HUES6 (cell line): ENCODE measurements around the gene SKIDA1.

ENCODE experiments used
- H3K27ac ChIP-seq: 2 replicates; pipeline ENCODE4 v1.7.0; 2013; ENCODE audit warnings: low read depth, mild to moderate bottlenecking, low read length, inconsistent platforms
- H3K27me3 ChIP-seq: 2 replicates; pipeline ENCODE4 v1.6.1; 2013; ENCODE audit warnings: low read length; ENCODE audit not compliant: control insufficient read depth, insufficient read depth
- H3K36me3 ChIP-seq: 2 replicates; pipeline ENCODE4 v1.6.1; 2013; ENCODE audit warnings: low read length; ENCODE audit not compliant: control insufficient read depth, insufficient read depth
- H3K4me1 ChIP-seq: 2 replicates; pipeline ENCODE4 v1.6.1; 2013; ENCODE audit warnings: low read length; ENCODE audit not compliant: control insufficient read depth, insufficient read depth
- H3K4me3 ChIP-seq: 2 replicates; pipeline ENCODE4 v1.5.1; 2013; ENCODE audit warnings: low read depth, low read length
- H3K9ac ChIP-seq: one replicate; pipeline ENCODE4 v1.6.1; 2013; ENCODE audit warnings: mild to moderate bottlenecking, low read length
- H3K9me3 ChIP-seq: 2 replicates; pipeline ENCODE4 v1.6.1; 2013; ENCODE audit warnings: low read depth, low read length; ENCODE audit not compliant: control insufficient read depth, insufficient read depth

Gene SKIDA1

GRCh38 chr10:21497177-21497807 lies 28.2 kb downstream of the SKIDA1 start:
- Histone ChIP-seq H3K36me3 (no peaks in the 10 kb centered on the region), H3K4me3 (peak overlapping the region; percentile 87), H3K27me3 (peaks cover 47% of the 10 kb centered on the region), H3K27ac (peak overlapping the region; percentile 94), H3K9me3 (no peaks in the 10 kb centered on the region), H3K4me1 (peaks cover 48% of the 10 kb centered on the region), H3K9ac (peak overlapping the region; percentile 98)

GRCh38 chr10:21496343-21497176 lies 28.9 kb downstream of the SKIDA1 start:
- Histone ChIP-seq H3K9ac (peak overlapping the region; percentile 98), H3K27ac (peak overlapping the region; percentile 94), H3K27me3 (peaks cover 40% of the 10 kb centered on the region)

DNA sequence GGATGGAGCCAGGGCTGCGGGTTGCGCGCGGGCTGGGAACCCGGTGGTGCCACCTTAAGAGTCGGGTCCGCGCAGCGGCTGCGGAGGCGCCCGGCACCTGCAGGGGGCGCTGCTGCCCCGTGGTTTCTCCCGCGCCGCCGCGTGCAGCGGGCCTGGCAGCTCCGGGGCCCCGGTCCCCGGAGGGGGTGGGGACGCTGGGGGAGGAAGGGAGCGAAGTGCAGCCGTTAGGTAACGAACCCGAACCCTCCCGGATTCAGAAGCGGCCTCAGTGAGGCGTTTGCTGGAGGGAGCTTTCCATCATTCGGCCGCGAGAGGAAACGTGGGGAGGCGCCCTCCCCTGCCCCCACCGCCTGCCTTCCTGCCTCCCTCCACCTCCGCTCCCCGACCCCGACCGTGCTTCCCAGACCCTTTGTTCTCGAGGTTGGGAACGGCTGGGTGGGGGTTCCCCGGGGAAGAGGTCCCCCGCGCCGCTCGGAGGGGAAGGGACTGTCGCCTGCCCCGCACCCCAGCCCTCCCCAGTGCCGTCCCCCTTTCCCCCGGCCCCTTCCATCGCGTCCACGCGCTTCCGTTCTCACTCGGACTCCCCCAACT lies 29.6 kb downstream of the SKIDA1 start:
- H3K4me1 ChIP-seq = peaks cover 34% of the 10 kb centered on the region
- H3K9me3 ChIP-seq = no peaks in the 10 kb centered on the region
- H3K27ac ChIP-seq = peak overlapping the region; percentile 94
- no peaks in the 10 kb centered on the region for H3K36me3 ChIP-seq
- H3K9ac ChIP-seq = peak overlapping the region; percentile 98
- peaks cover 33% of the 10 kb centered on the region for H3K27me3 ChIP-seq
- peak overlapping the region; percentile 87 for H3K4me3 ChIP-seq

More at GRCh38 chr10:21496343-21497176, 28.9 kb downstream of the SKIDA1 start:
- Histone ChIP-seq H3K36me3 (no peaks in the 10 kb centered on the region), H3K9me3 (no peaks in the 10 kb centered on the region), H3K4me1 (peaks cover 41% of the 10 kb centered on the region), H3K4me3 (peak overlapping the region; percentile 87)

DNA sequence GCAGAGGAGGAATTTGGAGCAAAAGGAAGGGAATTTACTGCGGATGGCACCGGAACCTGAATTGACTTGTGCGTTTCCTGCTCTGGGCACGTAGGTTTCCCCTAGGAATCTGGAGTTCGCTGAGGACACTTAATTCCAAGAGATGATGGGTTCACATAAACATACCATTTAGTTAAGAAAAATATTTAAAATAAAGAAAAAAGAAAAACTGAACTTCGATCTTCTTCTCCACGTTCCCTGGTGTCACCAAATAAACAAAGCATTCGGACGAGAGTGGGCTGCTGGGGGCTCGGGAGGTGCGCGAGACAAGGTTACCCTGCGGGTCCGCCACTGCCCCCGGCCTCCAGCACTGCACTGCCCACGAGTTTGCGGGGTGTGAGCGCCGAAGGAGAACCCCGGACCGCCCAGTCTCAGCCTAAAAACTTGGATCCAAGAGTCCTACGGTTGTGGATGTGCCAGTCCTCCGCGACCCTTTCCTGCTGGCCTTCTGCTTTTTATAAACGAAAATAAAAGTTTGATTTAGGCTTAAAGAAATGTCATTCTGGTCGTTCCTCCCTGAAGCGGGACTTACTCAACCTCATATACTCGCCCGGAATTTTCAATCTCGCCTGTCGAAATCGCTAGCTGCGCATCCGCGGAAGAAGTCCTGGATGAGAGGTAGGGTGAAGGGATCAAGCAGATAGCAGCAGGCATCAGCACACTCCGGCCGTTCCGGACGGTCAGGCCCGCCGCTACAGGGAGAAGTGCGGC lies 30.3 kb downstream of the SKIDA1 start:
- peaks cover 26% of the 10 kb centered on the region for H3K27me3 ChIP-seq

GRCh38 chr10:21494191-21495001 lies 31.1 kb downstream of the SKIDA1 start:
- Histone ChIP-seq H3K27me3 (peaks cover 18% of the 10 kb centered on the region), H3K27ac (peak overlapping the region; percentile 34; the same call in 1 of the 2 replicates), H3K9ac (peak overlapping the region; percentile 98)

More for the DNA sequence above, 30.3 kb downstream of the SKIDA1 start:
- peak overlapping the region; percentile 94; the same call in 1 of the 2 replicates for H3K27ac ChIP-seq
- H3K9me3 ChIP-seq = no peaks in the 10 kb centered on the region
- H3K36me3 ChIP-seq = no peaks in the 10 kb centered on the region
- peak overlapping the region; percentile 87 for H3K4me3 ChIP-seq
- H3K9ac ChIP-seq = peak overlapping the region; percentile 98
- peaks cover 31% of the 10 kb centered on the region for H3K4me1 ChIP-seq

DNA sequence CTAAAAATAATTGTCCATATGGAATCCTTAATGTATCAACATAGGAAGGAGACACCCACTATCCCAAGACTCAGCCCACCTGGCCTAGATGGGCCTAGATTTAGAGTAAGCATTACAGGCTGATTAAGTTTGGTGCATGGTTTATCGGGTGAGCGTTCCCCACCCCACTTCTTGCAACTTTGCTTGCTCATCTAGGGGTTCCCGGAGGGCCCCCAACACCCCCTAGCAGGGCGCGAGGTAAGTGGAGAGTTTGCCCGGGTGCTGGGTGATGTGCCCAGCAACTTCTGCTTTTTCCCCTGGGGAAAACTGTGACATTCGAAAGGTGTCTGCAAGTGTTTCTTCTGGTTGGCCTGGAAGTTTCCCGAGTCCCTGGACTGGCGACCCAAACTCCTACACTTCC lies 31.7 kb downstream of the SKIDA1 start:
- Histone ChIP-seq H3K27ac (no peak overlapping the region), H3K9ac (peak overlapping the region; percentile 98), H3K36me3 (no peaks in the 10 kb centered on the region), H3K9me3 (no peaks in the 10 kb centered on the region), H3K4me3 (peak overlapping the region; percentile 87), H3K4me1 (peaks cover 21% of the 10 kb centered on the region), H3K27me3 (peaks cover 12% of the 10 kb centered on the region)

More at GRCh38 chr10:21494191-21495001, 31.1 kb downstream of the SKIDA1 start:
- no peaks in the 10 kb centered on the region for H3K9me3 ChIP-seq
- peak overlapping the region; percentile 87 for H3K4me3 ChIP-seq
- no peaks in the 10 kb centered on the region for H3K36me3 ChIP-seq
- peaks cover 27% of the 10 kb centered on the region for H3K4me1 ChIP-seq

DNA sequence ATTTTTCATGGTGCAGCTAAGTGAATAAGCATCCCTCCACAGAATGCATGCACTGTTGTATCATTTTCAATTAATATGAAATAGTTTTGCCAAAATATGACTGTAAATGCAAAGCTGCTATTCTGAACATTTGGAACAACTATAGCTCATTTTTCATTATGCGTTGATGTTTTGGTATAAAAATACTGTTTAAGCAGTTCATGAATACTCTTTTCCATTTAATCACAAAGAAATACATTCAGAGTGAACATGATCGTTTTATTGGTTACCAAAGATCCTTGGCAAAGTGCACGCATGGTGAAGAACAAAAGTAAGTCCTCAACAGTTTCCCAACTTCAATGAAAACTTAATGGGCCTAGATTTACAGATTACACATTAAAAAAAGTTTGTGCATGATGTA lies 33.1 kb downstream of the SKIDA1 start:
- Histone ChIP-seq H3K4me1 (peaks cover 10% of the 10 kb centered on the region), H3K36me3 (no peaks in the 10 kb centered on the region; the same call in 1 of the 2 replicates), H3K27ac (no peak overlapping the region), H3K9ac (no peak overlapping the region), H3K4me3 (no peak overlapping the region), H3K27me3 (no peaks in the 10 kb centered on the region), H3K9me3 (no peaks in the 10 kb centered on the region)

DNA sequence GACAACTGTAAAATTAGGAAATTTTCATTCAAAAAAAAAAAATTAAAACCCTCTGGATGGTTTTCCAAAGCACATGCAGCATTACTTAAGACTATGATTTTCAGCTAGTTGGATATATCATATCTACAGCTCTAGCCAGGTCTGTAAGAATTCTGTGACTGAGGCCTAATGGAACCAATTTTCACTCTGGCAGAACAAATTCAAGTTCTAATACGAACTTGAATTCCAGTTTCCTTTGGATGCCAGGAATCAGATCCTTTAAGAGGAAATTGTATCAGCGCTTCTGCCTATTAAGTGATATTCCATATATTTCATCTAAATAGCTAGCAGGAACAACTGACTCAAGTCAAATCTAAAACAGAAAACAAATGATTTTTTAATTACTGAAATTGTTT lies 34.8 kb downstream of the SKIDA1 start:
- Histone ChIP-seq H3K4me3 (no peak overlapping the region), H3K27me3 (no peaks in the 10 kb centered on the region), H3K4me1 (peaks cover 10% of the 10 kb centered on the region), H3K36me3 (no peaks in the 10 kb centered on the region; the same call in 1 of the 2 replicates), H3K9ac (no peak overlapping the region), H3K9me3 (no peaks in the 10 kb centered on the region), H3K27ac (no peak overlapping the region)

DNA sequence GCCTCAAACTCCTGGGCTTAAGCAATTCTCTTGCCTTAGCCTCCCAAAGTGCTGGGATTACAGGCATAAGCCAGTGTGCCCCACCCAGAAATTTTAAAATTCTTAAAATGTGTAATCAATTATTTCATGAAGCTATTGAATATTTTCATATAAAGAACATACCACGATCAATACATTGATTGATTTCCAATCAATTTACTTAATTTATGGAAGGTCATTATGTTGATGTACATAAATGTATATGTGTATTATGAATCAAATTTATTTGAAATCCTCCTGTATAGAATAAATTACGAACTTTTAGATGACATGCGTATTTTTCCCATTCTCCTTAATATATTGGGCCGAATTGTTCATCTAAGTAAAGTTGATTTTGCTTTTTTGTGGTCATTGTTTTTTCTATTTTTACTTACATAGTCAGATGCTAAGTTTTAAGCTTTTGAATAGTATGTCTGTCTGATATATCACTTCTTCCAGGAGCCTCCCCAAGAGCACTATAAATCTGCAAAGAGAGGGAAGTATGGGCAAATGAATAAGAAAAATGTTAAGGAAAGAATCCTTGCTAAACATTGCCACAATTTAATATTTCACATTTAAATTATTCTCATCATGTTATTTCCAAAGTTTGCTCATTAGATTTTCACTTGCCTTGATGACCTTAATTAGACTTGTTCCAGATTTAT lies 35.3 kb downstream of the SKIDA1 start:
- H3K9me3 ChIP-seq = no peaks in the 10 kb centered on the region
- H3K4me3 ChIP-seq = no peak overlapping the region
- H3K27ac ChIP-seq = no peak overlapping the region

More for the DNA sequence above, 35.3 kb downstream of the SKIDA1 start:
- Histone ChIP-seq H3K9ac (no peak overlapping the region), H3K36me3 (no peaks in the 10 kb centered on the region; the same call in 1 of the 2 replicates), H3K27me3 (no peaks in the 10 kb centered on the region), H3K4me1 (peaks cover 10% of the 10 kb centered on the region)
